HL-60 (cell line): ENCODE data around the gene ABCC2.
A peak's percentile ranks its signal among the peaks of the same experiment; 100 is the strongest.
"Not testable (repeated sequence)": the region's sequence is repeated elsewhere in the genome, so short reads cannot be mapped to it uniquely, and the experiment has no call there.

Source experiments
- DNase-seq, 2 experiments: peaks; one replicate each; pipeline ENCODE4 v3.0.0-alpha.2; 2010 to 2020; ENCODE audit warnings: low read depth in 1 of 2, low spot score in 1 of 2
- H3K27ac ChIP-seq: fragments of 250-450 bp; sonication (Bioruptor Pico); replicated peaks from 2 replicates; pipeline ENCODE4 v1.5.1; 2020; ENCODE audit warnings: mild to moderate bottlenecking, moderate library complexity
- H3K27me3 ChIP-seq: fragments of 250-450 bp; sonication (Bioruptor Pico); 2 replicates; pipeline ENCODE4 v1.5.1; 2021; ENCODE audit warnings: mild to moderate bottlenecking, moderate library complexity; ENCODE audit not compliant: insufficient read depth, poor library complexity, severe bottlenecking
- H3K4me3 ChIP-seq: replicated peaks from 2 replicates; pipeline ENCODE4 v1.5.1; 2011; ENCODE audit warnings: mild to moderate bottlenecking, control low read depth, low read length; ENCODE audit not compliant: insufficient read depth
- CTCF ChIP-seq: IDR thresholded peaks from one replicate; pipeline ENCODE4 v1.5.1; 2011; ENCODE audit warnings: low read length, control low read depth, inconsistent platforms; ENCODE audit not compliant: insufficient read depth
- GABPA ChIP-seq: IDR thresholded peaks from 2 replicates; pipeline ENCODE4 v1.6.1; 2012; ENCODE audit warnings: low read depth
- POLR2AphosphoS5 ChIP-seq: IDR thresholded peaks from 2 replicates; pipeline ENCODE4 v1.6.1; 2012; ENCODE audit warnings: low read depth
- REST ChIP-seq: IDR thresholded peaks from 2 replicates; pipeline ENCODE4 v1.6.1; 2012; ENCODE audit warnings: low read depth; ENCODE audit not compliant: insufficient replicate concordance
- SPI1 ChIP-seq: IDR thresholded peaks from 2 replicates; pipeline ENCODE4 v1.6.1; 2012; ENCODE audit warnings: low read depth, mild to moderate bottlenecking, borderline replicate concordance

Gene ABCC2

GRCh38 chr10:99836711-99837110 is 54.3 kb downstream of the ABCC2 start:
- H3K27ac ChIP-seq, result no peak overlapping the region
- TF ChIP-seq CTCF (no peak), REST (no peak), SPI1 (no peak), POLR2AphosphoS5 (no peak), GABPA (no peak)
- no peak for DNase-seq
- no peaks in the 10 kb centered on the region for H3K27me3 ChIP-seq
- no peak overlapping the region for H3K4me3 ChIP-seq

GRCh38 chr10:99840859-99841258 is 58.4 kb downstream of the ABCC2 start:
- not testable (repeated sequence) for H3K27me3 ChIP-seq, H3K4me3 ChIP-seq, DNase-seq, H3K27ac ChIP-seq
- TF ChIP-seq SPI1, result peak; percentile 26; the same call in 1 of the 2 replicates

GRCh38 chr10:99841746-99842145 is 59.3 kb downstream of the ABCC2 start:
- TF ChIP-seq CTCF (no peak), POLR2AphosphoS5 (no peak), REST (no peak), GABPA (no peak), SPI1 (no peak)
- no peak overlapping the region for H3K4me3 ChIP-seq
- DNase-seq, result no peak
- no peaks in the 10 kb centered on the region for H3K27me3 ChIP-seq
- H3K27ac ChIP-seq, result no peak overlapping the region

GRCh38 chr10:99843310-99843709 is 60.9 kb downstream of the ABCC2 start:
- no peak for TF ChIP-seq CTCF
- no peak for TF ChIP-seq SPI1
- TF ChIP-seq REST, result no peak
- no peak for TF ChIP-seq GABPA
- TF ChIP-seq POLR2AphosphoS5, result no peak
- no peak overlapping the region for H3K4me3 ChIP-seq
- H3K27me3 ChIP-seq, result no peaks in the 10 kb centered on the region
- no peak for DNase-seq
- no peak overlapping the region; the same call in 1 of the 2 replicates for H3K27ac ChIP-seq
